HEK293 (cell line): ENCODE results near the gene ZBTB5.

Source experiments
- EGR2 ChIP-seq: fragments of 450-650 bp; formaldehyde crosslinking; IDR thresholded peaks from 2 replicates; pipeline ENCODE4 v1.5.1; 2016; ENCODE audit warnings: low read depth, missing biosample characterization, missing genetic modification characterization
- HOXD13 ChIP-seq: sonication (generic); formaldehyde crosslinking; IDR thresholded peaks from 2 replicates; pipeline ENCODE4 v1.8.0; 2022; ENCODE audit warnings: missing genetic modification reagents, borderline replicate concordance
- OVOL3 ChIP-seq: fragments of 450-650 bp; formaldehyde crosslinking; IDR thresholded peaks from 2 replicates; pipeline ENCODE4 v1.5.1; 2016; ENCODE audit warnings: missing biosample characterization, missing genetic modification characterization
- ZBTB7A ChIP-seq: fragments of 450-650 bp; formaldehyde crosslinking; IDR thresholded peaks from 2 replicates; pipeline ENCODE4 v1.5.1; 2016; ENCODE audit warnings: low read depth, missing biosample characterization, missing genetic modification characterization
- ZBTB8A ChIP-seq: fragments of 450-650 bp; formaldehyde crosslinking; IDR thresholded peaks from 2 replicates; pipeline ENCODE4 v1.5.1; 2016; ENCODE audit warnings: missing biosample characterization, missing genetic modification characterization
- ZNF112 ChIP-seq: fragments of 450-650 bp; formaldehyde crosslinking; IDR thresholded peaks from 2 replicates; pipeline ENCODE4 v1.5.0; 2017; ENCODE audit warnings: missing biosample characterization, missing genetic modification characterization
- ZNF114 ChIP-seq: fragments of 450-650 bp; formaldehyde crosslinking; IDR thresholded peaks from 2 replicates; pipeline ENCODE4 v1.5.0; 2017; ENCODE audit warnings: missing biosample characterization, missing genetic modification characterization
- ZNF138 ChIP-seq: fragments of 450-650 bp; formaldehyde crosslinking; IDR thresholded peaks from 2 replicates; pipeline ENCODE4 v1.5.1; 2016; ENCODE audit warnings: missing biosample characterization, missing genetic modification characterization, borderline replicate concordance
- ZNF169 ChIP-seq: fragments of 450-650 bp; formaldehyde crosslinking; IDR thresholded peaks from 2 replicates; pipeline ENCODE4 v1.5.1; 2016; ENCODE audit warnings: missing biosample characterization, missing genetic modification characterization
- ZNF23 ChIP-seq: fragments of 450-650 bp; formaldehyde crosslinking; IDR thresholded peaks from 2 replicates; pipeline ENCODE4 v1.5.1; 2016; ENCODE audit warnings: missing biosample characterization, missing genetic modification characterization, borderline replicate concordance
- ZNF266 ChIP-seq: fragments of 450-650 bp; formaldehyde crosslinking; IDR thresholded peaks from 2 replicates; pipeline ENCODE4 v1.5.1; 2016; ENCODE audit warnings: missing biosample characterization, missing genetic modification characterization, low read depth
- ZNF335 ChIP-seq: fragments of 450-650 bp; formaldehyde crosslinking; conservative IDR thresholded peaks from 2 replicates; pipeline ENCODE4 v1.5.1; 2016; ENCODE audit warnings: missing biosample characterization, missing genetic modification characterization
- ZNF514 ChIP-seq: fragments of 450-650 bp; formaldehyde crosslinking; IDR thresholded peaks from 2 replicates; pipeline ENCODE4 v1.5.1; 2016; ENCODE audit warnings: missing biosample characterization, missing genetic modification characterization
- ZNF544 ChIP-seq: fragments of 450-650 bp; formaldehyde crosslinking; IDR thresholded peaks from 2 replicates; pipeline ENCODE4 v1.5.0; 2017; ENCODE audit warnings: missing biosample characterization, missing genetic modification characterization
- ZNF785 ChIP-seq: fragments of 450-650 bp; formaldehyde crosslinking; IDR thresholded peaks from 2 replicates; pipeline ENCODE4 v1.5.1; 2016; ENCODE audit warnings: missing biosample characterization, missing genetic modification characterization
- TF ChIP-seq, protein P1 (sequence below): fragments of 450-650 bp; formaldehyde crosslinking; IDR thresholded peaks from 2 replicates; pipeline ENCODE4 v1.5.1; 2017; ENCODE audit warnings: missing biosample characterization, missing genetic modification characterization
- TF ChIP-seq, protein P2 (sequence below): fragments of 450-650 bp; formaldehyde crosslinking; IDR thresholded peaks from 2 replicates; pipeline ENCODE4 v1.5.1; 2017; ENCODE audit warnings: missing biosample characterization, missing genetic modification characterization
- TF ChIP-seq, protein P3 (sequence below): fragments of 450-650 bp; formaldehyde crosslinking; IDR thresholded peaks from 2 replicates; pipeline ENCODE4 v1.5.1; 2016; ENCODE audit warnings: missing biosample characterization, missing genetic modification characterization
- TF ChIP-seq, protein P4 (sequence below): fragments of 450-650 bp; formaldehyde crosslinking; IDR thresholded peaks from 2 replicates; pipeline ENCODE4 v1.5.1; 2017; ENCODE audit warnings: missing biosample characterization, mild to moderate bottlenecking, missing genetic modification characterization, moderate library complexity
- TF ChIP-seq, protein P5 (sequence below): fragments of 450-650 bp; formaldehyde crosslinking; IDR thresholded peaks from 2 replicates; pipeline ENCODE4 v1.5.1; 2016; ENCODE audit warnings: missing biosample characterization, missing genetic modification characterization
- TF ChIP-seq, protein P6 (sequence below): fragments of 450-650 bp; formaldehyde crosslinking; IDR thresholded peaks from 2 replicates; pipeline ENCODE4 v1.5.1; 2016; ENCODE audit warnings: missing biosample characterization, missing genetic modification characterization
- TF ChIP-seq, protein P7 (sequence below): fragments of 450-650 bp; formaldehyde crosslinking; conservative IDR thresholded peaks from 2 replicates; pipeline ENCODE4 v1.5.1; 2016; ENCODE audit warnings: low read depth, missing biosample characterization, missing genetic modification characterization

Gene ZBTB5

DNA sequence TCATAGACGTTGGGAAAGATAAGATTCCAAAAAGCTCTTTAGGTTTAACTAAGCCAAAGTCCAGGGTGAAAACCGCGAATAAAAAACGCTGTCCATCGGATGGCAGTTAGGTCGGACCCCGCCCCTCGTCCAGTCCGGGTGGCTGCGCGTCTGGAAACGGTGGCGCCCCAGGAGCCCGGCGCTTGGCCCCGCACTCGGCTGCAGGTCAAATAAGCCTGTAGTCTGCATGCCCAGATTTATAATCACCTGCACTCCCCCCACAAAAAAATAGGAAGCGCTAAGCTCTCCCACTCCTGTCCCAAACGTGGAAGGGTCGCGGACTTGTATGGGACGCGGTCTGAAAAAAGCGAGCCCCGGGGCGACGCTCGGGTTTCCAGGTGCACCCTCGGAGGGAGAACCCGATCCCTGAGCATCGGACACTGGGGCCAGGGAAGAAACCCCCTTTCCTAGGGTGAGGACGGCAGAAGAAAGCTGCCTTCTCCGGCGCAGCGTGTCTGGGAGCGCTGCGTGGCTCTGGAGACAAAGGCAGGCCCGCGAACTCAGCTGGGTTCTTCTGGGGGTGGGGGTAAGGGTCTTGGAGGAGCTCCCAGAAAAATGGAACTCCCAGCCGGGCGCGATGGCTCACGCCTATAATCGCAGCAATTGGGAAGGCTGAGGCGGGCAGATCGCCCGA, 923 bp upstream of the ZBTB5 start (continued):
- TF ChIP-seq, protein P1, sequence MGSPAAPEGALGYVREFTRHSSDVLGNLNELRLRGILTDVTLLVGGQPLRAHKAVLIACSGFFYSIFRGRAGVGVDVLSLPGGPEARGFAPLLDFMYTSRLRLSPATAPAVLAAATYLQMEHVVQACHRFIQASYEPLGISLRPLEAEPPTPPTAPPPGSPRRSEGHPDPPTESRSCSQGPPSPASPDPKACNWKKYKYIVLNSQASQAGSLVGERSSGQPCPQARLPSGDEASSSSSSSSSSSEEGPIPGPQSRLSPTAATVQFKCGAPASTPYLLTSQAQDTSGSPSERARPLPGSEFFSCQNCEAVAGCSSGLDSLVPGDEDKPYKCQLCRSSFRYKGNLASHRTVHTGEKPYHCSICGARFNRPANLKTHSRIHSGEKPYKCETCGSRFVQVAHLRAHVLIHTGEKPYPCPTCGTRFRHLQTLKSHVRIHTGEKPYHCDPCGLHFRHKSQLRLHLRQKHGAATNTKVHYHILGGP (tag by site-specific recombination) = no peak
- TF ChIP-seq ZNF266 (tag by site-specific recombination) (no peak), ZBTB8A (tag by site-specific recombination) (peak; percentile 99; the same call in 1 of the 2 replicates), HOXD13 (CRISPR knock-in tag) (no peak), ZNF544 (tag by site-specific recombination) (no peak), ZNF114 (tag by site-specific recombination) (no peak), ZNF785 (tag by site-specific recombination) (no peak), ZNF138 (tag by site-specific recombination) (no peak), EGR2 (tag by site-specific recombination) (no peak), ZNF335 (tag by site-specific recombination) (peak; percentile 62; the same call in 1 of the 2 replicates), ZNF169 (tag by site-specific recombination) (no peak), ZBTB7A (no peak), ZNF112 (tag by site-specific recombination) (no peak), OVOL3 (tag by site-specific recombination) (no peak), ZNF23 (tag by site-specific recombination) (no peak), ZNF514 (tag by site-specific recombination) (no peak)
- TF ChIP-seq, protein P2, sequence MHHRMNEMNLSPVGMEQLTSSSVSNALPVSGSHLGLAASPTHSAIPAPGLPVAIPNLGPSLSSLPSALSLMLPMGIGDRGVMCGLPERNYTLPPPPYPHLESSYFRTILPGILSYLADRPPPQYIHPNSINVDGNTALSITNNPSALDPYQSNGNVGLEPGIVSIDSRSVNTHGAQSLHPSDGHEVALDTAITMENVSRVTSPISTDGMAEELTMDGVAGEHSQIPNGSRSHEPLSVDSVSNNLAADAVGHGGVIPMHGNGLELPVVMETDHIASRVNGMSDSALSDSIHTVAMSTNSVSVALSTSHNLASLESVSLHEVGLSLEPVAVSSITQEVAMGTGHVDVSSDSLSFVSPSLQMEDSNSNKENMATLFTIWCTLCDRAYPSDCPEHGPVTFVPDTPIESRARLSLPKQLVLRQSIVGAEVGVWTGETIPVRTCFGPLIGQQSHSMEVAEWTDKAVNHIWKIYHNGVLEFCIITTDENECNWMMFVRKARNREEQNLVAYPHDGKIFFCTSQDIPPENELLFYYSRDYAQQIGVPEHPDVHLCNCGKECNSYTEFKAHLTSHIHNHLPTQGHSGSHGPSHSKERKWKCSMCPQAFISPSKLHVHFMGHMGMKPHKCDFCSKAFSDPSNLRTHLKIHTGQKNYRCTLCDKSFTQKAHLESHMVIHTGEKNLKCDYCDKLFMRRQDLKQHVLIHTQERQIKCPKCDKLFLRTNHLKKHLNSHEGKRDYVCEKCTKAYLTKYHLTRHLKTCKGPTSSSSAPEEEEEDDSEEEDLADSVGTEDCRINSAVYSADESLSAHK (tag by site-specific recombination) = no peak
- TF ChIP-seq, protein P3, sequence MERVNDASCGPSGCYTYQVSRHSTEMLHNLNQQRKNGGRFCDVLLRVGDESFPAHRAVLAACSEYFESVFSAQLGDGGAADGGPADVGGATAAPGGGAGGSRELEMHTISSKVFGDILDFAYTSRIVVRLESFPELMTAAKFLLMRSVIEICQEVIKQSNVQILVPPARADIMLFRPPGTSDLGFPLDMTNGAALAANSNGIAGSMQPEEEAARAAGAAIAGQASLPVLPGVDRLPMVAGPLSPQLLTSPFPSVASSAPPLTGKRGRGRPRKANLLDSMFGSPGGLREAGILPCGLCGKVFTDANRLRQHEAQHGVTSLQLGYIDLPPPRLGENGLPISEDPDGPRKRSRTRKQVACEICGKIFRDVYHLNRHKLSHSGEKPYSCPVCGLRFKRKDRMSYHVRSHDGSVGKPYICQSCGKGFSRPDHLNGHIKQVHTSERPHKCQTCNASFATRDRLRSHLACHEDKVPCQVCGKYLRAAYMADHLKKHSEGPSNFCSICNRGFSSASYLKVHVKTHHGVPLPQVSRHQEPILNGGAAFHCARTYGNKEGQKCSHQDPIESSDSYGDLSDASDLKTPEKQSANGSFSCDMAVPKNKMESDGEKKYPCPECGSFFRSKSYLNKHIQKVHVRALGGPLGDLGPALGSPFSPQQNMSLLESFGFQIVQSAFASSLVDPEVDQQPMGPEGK (tag by site-specific recombination) = 0 out of 2 replicates have a peak, but pooled peaks have one; percentile 38
- TF ChIP-seq, protein P4, sequence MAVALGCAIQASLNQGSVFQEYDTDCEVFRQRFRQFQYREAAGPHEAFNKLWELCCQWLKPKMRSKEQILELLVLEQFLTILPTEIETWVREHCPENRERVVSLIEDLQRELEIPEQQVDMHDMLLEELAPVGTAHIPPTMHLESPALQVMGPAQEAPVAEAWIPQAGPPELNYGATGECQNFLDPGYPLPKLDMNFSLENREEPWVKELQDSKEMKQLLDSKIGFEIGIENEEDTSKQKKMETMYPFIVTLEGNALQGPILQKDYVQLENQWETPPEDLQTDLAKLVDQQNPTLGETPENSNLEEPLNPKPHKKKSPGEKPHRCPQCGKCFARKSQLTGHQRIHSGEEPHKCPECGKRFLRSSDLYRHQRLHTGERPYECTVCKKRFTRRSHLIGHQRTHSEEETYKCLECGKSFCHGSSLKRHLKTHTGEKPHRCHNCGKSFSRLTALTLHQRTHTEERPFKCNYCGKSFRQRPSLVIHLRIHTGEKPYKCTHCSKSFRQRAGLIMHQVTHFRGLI (tag by site-specific recombination) = no peak
- TF ChIP-seq, protein P5, sequence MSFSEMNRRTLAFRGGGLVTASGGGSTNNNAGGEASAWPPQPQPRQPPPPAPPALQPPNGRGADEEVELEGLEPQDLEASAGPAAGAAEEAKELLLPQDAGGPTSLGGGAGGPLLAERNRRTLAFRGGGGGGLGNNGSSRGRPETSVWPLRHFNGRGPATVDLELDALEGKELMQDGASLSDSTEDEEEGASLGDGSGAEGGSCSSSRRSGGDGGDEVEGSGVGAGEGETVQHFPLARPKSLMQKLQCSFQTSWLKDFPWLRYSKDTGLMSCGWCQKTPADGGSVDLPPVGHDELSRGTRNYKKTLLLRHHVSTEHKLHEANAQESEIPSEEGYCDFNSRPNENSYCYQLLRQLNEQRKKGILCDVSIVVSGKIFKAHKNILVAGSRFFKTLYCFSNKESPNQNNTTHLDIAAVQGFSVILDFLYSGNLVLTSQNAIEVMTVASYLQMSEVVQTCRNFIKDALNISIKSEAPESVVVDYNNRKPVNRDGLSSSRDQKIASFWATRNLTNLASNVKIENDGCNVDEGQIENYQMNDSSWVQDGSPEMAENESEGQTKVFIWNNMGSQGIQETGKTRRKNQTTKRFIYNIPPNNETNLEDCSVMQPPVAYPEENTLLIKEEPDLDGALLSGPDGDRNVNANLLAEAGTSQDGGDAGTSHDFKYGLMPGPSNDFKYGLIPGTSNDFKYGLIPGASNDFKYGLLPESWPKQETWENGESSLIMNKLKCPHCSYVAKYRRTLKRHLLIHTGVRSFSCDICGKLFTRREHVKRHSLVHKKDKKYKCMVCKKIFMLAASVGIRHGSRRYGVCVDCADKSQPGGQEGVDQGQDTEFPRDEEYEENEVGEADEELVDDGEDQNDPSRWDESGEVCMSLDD = no peak
- TF ChIP-seq, protein P6, sequence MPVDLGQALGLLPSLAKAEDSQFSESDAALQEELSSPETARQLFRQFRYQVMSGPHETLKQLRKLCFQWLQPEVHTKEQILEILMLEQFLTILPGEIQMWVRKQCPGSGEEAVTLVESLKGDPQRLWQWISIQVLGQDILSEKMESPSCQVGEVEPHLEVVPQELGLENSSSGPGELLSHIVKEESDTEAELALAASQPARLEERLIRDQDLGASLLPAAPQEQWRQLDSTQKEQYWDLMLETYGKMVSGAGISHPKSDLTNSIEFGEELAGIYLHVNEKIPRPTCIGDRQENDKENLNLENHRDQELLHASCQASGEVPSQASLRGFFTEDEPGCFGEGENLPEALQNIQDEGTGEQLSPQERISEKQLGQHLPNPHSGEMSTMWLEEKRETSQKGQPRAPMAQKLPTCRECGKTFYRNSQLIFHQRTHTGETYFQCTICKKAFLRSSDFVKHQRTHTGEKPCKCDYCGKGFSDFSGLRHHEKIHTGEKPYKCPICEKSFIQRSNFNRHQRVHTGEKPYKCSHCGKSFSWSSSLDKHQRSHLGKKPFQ (tag by site-specific recombination) = 0 out of 2 replicates have a peak, but pooled peaks have one; percentile 15
- TF ChIP-seq, protein P7, sequence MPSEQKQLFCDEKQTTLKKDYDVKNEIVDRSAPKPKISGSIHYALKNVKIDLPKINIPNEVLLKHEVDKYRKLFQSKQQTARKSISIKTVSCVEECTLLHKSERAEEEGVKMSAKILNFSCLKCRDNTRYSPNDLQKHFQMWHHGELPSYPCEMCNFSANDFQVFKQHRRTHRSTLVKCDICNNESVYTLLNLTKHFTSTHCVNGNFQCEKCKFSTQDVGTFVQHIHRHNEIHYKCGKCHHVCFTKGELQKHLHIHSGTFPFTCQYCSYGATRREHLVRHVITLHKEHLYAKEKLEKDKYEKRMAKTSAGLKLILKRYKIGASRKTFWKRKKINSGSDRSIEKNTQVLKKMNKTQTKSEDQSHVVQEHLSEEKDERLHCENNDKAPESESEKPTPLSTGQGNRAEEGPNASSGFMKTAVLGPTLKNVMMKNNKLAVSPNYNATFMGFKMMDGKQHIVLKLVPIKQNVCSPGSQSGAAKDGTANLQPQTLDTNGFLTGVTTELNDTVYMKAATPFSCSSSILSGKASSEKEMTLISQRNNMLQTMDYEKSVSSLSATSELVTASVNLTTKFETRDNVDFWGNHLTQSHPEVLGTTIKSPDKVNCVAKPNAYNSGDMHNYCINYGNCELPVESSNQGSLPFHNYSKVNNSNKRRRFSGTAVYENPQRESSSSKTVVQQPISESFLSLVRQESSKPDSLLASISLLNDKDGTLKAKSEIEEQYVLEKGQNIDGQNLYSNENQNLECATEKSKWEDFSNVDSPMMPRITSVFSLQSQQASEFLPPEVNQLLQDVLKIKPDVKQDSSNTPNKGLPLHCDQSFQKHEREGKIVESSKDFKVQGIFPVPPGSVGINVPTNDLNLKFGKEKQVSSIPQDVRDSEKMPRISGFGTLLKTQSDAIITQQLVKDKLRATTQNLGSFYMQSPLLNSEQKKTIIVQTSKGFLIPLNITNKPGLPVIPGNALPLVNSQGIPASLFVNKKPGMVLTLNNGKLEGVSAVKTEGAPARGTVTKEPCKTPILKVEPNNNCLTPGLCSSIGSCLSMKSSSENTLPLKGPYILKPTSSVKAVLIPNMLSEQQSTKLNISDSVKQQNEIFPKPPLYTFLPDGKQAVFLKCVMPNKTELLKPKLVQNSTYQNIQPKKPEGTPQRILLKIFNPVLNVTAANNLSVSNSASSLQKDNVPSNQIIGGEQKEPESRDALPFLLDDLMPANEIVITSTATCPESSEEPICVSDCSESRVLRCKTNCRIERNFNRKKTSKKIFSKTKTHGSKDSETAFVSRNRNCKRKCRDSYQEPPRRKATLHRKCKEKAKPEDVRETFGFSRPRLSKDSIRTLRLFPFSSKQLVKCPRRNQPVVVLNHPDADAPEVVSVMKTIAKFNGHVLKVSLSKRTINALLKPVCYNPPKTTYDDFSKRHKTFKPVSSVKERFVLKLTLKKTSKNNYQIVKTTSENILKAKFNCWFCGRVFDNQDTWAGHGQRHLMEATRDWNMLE (tag by site-specific recombination) = no peak
